ENCODE data around the gene PRICKLE2. TPM values are rescaled to one million over a fixed set of nuclear protein-coding genes. Genes with fewer than 3 reads are reported as not detected.

The PRICKLE2 gene
- total RNA-seq, 1 donor from 2014 or later: 10.8 TPM

- peaks cover 1% of the 10 kb centered on the region for H3K36me3 ChIP-seq (ENCODE audit: control insufficient read depth, insufficient read depth, low read length)
- no peaks in the 10 kb centered on the region for H3K27me3 ChIP-seq (ENCODE audit: control insufficient read depth, insufficient read depth, low read length)
- no peak overlapping the region for H3K4me3 ChIP-seq (ENCODE audit: low read depth, low read length)
- DNase-seq (ENCODE audit: low read depth): no peak
- TF ChIP-seq CTCF (IDR thresholded peaks at IDR 0.05; ENCODE audit: insufficient read depth, low read length, poor library complexity, severe bottlenecking): no peak
Observed at GRCh38 chr3:64117483-64117882, 107.8 kb downstream of the PRICKLE2 start.

GRCh38 chr3:64114651-64115050 lies 110.6 kb downstream of the PRICKLE2 start:
- no peak for TF ChIP-seq CTCF (IDR thresholded peaks at IDR 0.05; ENCODE audit: insufficient read depth, low read length, poor library complexity, severe bottlenecking)
- H3K36me3 ChIP-seq (ENCODE audit: control insufficient read depth, insufficient read depth, low read length): no peaks in the 10 kb centered on the region
- no peak for DNase-seq (ENCODE audit: low read depth)
- no peaks in the 10 kb centered on the region for H3K27me3 ChIP-seq (ENCODE audit: control insufficient read depth, insufficient read depth, low read length)
- H3K4me3 ChIP-seq (ENCODE audit: low read depth, low read length): no peak overlapping the region

GRCh38 chr3:64111872-64112271 lies 113.4 kb downstream of the PRICKLE2 start:
- no peak for TF ChIP-seq CTCF (IDR thresholded peaks at IDR 0.05; ENCODE audit: insufficient read depth, low read length, poor library complexity, severe bottlenecking)
- Histone ChIP-seq H3K36me3 (ENCODE audit: control insufficient read depth, insufficient read depth, low read length) (no peaks in the 10 kb centered on the region), H3K27me3 (ENCODE audit: control insufficient read depth, insufficient read depth, low read length) (no peaks in the 10 kb centered on the region), H3K4me3 (ENCODE audit: low read depth, low read length) (no peak overlapping the region)
- no peak for DNase-seq (ENCODE audit: low read depth)

GRCh38 chr3:64111083-64111482 lies 114.2 kb downstream of the PRICKLE2 start:
- DNase-seq (ENCODE audit: low read depth): no peak
- no peaks in the 10 kb centered on the region for H3K27me3 ChIP-seq (ENCODE audit: control insufficient read depth, insufficient read depth, low read length)
- no peak for TF ChIP-seq CTCF (IDR thresholded peaks at IDR 0.05; ENCODE audit: insufficient read depth, low read length, poor library complexity, severe bottlenecking)
- no peaks in the 10 kb centered on the region for H3K36me3 ChIP-seq (ENCODE audit: control insufficient read depth, insufficient read depth, low read length)
- no peak overlapping the region for H3K4me3 ChIP-seq (ENCODE audit: low read depth, low read length)

- TF ChIP-seq CTCF (IDR thresholded peaks at IDR 0.05; ENCODE audit: insufficient read depth, low read length, poor library complexity, severe bottlenecking): no peak
- Histone ChIP-seq H3K36me3 (ENCODE audit: control insufficient read depth, insufficient read depth, low read length) (no peaks in the 10 kb centered on the region), H3K27me3 (ENCODE audit: control insufficient read depth, insufficient read depth, low read length) (no peaks in the 10 kb centered on the region), H3K4me3 (ENCODE audit: low read depth, low read length) (no peak overlapping the region)
- DNase-seq (ENCODE audit: low read depth): no peak
Observed at GRCh38 chr3:64110071-64110470, 115.2 kb downstream of the PRICKLE2 start.

- DNase-seq (ENCODE audit: low read depth): no peak
- no peak overlapping the region for H3K4me3 ChIP-seq (ENCODE audit: low read depth, low read length)
- TF ChIP-seq CTCF (IDR thresholded peaks at IDR 0.05; ENCODE audit: insufficient read depth, low read length, poor library complexity, severe bottlenecking): no peak
- H3K27me3 ChIP-seq (ENCODE audit: control insufficient read depth, insufficient read depth, low read length): no peaks in the 10 kb centered on the region
- no peaks in the 10 kb centered on the region for H3K36me3 ChIP-seq (ENCODE audit: control insufficient read depth, insufficient read depth, low read length)
Observed at GRCh38 chr3:64109438-64109837, 115.8 kb downstream of the PRICKLE2 start.

Data from kidney epithelial cell (primary cell).